HG03025 (cell line): ENCODE measurements around the gene XXYLT1.
"Not testable (repeated sequence)": the region's sequence is repeated elsewhere in the genome, so short reads cannot be mapped to it uniquely, and the experiment has no call there.

Experiments
- ATAC-seq: cut with Tn5 transposase; IDR thresholded peaks from one replicate; pipeline ENCODE4 v1.9.1; 2021; ENCODE audit warnings: mild to moderate bottlenecking, moderate library complexity; ENCODE audit not compliant: unreplicated experiment, low FRiP score

The XXYLT1 gene

DNA sequence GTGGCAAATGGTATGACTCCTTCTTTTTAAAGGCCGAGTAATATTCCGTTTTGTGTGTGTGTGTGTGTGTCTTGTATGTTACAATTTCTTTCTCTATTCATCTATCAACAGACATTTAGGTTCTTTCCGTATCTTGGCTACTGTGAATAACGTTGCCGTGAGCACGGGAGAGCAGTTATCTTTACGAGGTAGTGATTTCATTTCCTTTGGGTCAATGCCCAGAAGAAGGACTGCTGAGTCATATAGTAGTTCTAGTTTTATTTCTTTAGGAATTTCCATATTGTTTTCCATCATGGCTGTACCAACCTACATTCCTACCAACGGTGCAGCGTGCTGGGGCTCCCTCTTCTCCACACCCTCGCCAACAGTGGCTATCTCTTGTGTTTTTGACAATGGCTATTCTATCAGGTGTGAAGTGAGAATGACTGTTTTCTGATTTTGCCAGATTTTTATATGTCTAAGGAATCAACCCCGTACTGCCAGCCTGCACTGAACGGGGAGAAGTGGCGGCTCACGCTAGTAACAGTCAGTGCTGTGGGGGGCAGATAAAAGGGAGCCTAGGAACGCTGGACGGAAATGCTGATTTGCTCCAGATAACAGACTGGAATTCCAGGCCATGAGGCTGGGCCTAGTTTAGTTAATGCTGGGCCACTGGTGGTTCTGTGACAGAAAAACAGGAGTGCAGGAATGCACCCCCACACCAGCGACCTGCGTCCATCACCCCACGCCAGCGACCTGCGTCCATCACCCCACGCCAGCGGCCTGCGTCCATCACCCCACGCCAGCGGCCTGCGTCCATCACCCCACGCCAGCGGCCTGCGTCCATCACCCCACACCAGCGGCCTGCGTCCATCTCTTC, 168.1 kb downstream of the XXYLT1 start:
- no peak for ATAC-seq

DNA sequence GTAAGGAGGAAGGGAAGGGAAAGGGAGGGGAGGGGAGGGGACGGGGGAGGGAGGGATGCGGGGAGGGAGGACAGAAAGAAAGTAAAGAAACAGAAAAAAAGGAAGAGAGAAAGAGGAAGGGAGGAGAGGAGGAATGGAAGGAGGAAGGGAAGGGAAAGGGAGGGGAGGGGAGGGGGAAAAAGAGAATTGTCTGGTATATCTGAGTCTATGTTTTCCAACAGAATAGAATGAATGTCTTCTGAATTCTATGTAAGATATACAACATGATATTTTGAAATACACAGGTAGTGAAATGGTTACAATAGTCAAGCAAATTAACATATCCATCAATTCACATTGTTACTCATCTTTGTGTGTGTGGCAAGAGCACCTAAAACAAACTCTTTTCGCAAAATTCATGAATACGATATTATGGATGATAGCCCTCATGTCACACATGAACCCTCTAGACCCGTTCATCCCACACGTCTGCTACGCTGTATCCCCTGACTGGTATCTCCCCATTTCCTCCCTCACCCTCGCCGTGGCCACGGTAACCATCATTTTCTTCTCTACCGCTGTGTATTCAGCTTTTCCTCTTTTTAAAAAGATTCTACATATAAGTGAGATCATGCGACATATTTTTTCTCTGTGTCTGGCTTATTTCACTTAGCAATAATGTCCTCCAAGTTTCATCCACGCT, 168.9 kb downstream of the XXYLT1 start:
- no peak for ATAC-seq

DNA sequence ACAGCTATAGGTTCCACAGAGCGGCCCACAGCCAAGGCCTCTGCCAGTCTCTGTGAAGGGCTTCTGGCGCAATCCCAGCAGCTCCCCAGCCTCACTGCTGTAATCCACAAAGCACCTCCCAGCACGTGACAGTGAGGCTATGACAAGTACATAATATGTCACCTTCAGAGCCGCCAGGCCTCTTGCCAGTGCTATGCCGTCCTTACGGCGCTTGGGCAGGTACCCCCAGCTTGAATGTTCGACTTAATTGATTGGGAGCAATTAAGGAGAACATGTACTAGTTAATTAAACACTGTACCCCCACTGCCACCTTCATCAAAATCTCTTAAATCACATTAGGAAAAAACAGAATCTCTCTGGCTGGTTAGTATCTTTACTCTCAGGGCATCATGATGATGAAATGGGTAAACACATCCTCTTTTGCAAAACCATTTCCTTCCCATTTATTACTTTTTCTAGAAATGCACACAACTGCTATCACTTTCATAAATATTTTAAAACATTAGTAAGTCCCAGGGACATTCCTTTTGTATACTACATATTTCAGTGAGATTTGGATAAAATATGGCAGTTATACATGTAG, 169.9 kb downstream of the XXYLT1 start:
- no peak for ATAC-seq

DNA sequence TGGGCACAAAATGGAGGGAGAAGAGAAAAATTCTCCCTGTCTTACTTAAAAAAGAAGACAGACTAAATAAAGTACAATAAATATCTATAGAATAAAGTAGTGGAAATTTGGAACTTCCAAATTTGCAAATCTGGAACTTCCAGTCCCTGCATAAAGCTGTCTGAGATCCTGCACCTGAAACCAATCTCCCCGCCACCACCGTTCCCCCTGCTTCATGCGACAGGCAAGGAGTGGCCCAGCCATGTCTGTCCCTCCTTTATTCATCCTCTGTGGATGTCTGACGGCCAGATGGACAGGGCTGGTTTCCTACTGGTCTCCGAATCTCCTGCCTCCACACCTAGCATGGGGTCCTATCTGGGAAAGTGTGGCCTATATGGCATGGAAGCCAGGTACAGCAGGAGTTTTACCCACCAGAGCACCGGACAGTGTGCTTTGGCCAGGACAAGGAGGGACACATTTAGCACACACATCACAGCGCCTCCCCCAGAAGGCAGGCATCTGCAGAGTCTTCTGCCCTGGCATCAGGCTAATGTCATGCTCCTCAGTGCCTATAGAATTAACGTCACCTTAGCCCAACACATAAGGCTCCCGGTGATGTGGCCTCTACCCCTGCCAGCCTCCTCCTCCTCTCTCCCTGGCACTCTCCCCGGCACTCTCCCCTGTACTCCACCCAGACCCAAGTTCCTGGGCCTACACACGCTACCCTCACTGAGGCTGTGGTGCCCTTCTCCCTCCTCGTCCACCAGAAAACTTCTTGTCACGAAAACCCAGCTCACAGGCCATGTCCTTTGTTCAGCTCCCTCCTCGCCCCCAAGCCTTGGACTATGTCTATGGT, 170.8 kb downstream of the XXYLT1 start:
- ATAC-seq: no peak

DNA sequence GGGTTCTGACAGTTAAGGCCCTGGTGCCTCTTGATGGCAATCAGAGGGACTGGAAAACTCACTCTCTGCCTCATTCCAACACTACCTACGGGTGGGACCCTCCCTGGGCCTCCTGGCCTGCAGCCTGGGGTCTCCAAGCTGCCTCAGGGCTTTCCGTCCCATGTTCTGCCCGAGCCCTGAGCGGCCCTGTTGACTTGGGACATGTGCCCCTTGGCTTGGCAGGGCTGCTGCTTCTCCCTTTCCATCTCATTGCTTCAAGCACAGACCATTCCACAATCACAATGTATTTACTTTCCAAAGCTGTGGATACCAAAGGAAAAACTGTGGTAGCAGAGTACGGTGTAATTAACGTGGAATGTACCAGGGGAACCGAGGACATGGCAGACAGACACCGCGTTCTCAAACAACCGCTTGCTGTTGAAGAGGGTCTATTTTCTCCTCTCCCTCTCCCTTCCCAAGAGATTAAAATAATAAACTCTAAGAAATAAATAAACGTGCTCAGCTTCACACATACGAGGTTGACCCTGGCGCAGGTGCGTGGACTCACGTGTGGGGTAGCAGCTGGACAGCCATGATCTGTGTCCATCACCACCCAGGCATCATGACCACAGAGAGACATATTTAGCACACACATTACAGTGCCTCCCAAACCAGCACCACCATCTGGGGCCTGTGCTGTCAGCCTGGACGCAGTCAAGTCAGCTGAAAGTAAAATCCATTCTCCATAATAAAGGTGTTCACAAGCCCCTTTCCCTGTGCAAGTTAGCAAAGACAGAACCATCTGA, 172.0 kb downstream of the XXYLT1 start:
- no peak for ATAC-seq

DNA sequence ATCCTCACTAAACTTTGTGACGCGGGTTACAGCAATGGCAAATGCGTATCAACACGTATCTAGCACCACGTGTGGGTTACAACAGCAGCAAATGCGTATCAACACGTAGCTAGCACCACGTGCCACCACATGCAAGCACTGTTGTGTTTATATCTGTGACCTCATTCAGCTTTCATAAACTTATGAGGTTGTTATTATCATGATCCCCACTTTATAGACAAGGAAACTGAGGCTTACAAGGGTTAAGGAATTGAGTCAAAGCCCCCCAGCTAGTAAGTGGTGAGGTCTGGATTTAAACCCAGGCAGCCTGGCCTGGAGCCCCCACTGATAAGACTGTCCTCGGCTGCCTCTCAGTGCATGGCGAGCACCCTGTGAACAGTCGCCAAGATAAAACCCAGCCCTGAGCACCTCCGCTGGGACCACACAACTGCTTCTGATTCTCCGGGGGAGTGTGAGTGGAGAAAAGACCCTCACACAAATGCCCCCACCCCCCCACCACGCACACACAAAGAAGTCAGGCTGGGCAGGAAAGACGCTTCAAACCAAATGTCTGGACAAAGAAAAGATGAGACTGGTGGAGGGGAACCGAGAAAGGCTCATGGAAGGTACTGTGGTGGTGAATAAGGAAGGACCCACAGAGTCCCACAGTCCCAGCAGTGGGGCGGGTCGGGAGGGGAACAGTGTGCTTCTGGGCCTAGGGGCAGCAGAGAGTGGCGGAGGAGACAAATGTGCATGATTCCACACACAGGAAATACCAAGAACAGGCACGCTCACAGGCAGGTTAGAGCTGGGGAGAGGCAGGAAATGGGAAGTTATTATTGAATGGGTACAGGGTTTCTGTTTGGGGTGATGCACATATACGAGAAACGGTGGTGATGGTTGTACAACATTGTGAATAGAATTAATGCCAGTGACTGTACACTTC, 173.4 kb downstream of the XXYLT1 start:
- no peak for ATAC-seq

DNA sequence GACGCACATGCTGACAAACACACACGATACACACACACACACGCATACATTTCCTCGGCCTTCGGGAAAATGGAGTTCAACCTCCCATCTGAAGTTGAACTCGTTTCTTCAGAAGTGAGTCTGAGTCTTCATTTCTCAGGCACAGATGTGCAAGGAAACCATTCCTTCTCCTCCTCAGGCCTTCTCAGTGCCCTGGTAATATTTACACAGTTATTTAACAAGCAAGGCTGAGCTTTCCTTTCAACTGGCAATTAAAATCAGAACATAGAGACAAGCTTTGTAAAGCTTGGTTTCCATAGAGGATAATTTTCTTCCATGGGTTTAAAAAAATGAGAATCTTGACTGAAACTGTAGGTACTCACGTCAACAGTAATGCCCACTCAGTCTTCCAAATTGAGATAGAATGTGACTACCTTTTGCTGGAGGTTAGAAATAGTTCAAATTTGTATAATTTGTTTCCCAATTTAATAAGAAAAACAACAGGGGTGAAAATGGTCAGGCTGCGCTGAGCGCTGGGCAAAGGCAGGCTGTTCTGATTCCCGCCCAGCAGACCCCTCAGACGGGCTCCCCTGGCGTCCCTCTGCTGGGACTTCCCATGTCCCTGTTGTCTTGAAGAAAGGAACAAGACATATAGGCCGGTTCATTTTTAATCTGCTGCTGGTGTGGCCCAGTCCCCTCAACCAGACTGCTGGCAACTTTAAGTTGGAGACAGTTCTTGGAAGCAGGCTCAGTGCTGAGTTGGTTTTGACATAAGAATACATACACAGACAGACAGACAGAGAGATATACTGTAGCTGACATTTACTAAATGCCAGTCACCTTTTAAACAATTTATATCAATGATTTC, 174.3 kb downstream of the XXYLT1 start:
- ATAC-seq: no peak

DNA sequence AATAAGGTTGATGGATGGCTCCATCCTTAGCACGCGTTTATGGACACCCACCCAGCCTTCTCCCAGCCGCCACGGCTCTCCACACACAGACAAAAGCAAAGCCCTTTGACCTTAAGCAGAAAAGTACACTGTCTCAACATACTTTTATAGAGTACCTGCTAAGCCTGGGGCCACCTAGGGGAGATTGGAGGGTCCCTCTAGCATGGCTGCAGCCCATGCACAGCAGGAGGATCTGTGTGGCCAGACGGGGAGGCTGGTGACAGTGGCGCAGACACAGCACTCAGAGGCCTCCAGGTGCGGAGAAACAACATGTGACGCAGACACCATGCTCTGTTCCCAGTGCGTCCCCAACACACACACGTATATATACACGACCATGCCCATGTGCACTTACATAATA, 174.9 kb downstream of the XXYLT1 start:
- no peak for ATAC-seq

DNA sequence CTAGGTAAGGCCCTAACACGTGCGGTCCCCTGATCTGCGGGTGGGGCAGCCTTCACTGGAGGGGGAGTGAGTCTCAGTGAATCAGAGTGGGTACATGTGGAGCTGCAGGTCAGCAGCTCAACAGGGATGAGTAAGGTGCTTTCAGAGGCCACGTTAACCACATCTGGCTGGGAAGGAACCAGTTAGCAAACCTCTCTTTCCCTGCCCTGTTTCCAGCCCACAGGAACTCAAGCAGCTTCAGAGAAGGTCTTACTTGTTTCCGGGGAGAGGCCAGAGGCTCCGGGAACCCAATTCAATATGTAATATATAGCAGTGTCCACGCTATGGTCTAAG, 175.3 kb downstream of the XXYLT1 start:
- ATAC-seq: no peak

DNA sequence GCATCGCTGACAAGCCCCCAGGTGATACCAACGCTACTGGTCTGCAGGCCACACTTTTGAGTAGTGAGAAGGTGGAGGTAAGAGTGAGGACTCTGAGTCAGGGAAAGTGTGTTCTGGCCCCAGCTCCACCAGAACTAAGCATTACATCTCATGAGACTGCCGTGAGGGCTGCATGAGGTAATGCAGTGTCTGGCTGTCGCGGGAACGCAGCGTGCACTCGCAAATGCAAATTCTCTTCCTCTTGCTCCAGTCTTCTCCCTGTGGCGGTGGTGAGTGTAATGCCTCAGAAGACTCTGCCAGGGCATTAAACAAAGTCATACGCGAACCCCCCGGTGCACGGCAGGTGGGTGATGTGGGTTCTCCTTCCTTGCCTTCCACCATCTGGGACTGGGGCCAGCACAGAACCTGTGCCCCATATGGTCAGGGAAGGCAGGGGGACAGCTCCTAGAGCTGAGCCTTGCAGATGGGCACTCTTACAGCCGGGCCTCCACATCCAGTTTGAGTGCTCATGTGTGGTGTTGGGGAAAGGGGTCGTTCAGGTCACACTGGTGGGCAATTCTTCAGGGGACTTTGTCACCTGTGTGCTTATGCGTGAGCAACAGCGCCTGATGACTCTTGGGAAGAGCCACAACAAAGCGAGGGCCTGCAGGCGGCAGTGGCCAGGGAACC, 175.8 kb downstream of the XXYLT1 start:
- ATAC-seq: peak; percentile 70

DNA sequence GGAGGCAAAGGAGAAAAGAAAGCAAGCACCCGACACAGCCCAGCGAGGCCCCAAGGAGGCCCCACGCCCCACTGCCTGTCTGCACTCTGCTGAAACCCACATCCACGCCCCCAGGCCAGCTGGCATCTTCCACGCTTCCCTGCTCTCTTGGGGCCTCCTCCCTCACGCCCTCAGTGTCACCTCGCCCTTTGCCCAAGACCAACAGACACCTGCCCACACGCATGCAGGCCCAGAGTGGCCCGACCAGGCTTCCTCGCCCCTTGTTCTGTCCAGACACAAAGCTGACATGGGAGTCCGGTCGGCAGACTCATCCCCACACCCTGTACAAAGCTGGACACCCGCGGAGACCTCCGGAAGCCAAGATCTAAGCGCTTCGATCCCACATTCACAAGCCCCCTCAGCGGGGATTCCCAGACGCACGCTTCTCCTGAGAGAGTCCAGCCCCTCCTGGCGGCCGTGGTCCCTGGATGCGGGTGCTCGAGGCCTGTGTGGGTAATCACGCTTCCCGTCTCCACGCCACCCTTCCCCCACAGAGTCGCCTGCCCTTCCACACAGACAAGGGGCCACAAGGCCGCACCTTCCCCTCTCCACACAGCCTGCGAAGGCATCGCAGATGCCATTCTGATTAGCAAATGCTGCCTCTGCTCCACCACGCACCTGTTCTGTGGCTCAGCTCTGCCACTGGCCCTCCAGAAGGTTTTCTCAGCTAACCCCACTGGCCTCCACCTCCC, 176.6 kb downstream of the XXYLT1 start:
- ATAC-seq: peak; percentile 41

DNA sequence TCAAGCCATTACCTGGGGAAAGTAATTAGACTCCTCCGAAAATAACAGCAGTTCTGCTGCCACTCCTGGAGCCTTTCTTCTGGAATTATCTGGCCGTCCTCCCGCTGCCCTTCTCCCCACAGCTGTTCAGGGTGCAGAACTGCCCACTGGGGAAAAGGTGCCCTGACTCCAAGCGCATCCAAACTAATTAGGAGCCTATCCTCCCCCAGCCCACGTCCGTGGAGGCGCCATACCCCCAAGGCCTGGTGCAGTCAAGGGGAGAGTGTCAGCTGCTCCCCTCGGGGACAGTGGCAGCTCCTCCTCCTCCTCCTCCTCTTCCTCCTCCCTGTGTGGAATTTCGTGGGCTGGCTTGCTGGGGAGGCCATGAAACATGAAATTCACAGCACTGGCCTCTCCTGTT, 177.2 kb downstream of the XXYLT1 start:
- ATAC-seq: peak; percentile 12

DNA sequence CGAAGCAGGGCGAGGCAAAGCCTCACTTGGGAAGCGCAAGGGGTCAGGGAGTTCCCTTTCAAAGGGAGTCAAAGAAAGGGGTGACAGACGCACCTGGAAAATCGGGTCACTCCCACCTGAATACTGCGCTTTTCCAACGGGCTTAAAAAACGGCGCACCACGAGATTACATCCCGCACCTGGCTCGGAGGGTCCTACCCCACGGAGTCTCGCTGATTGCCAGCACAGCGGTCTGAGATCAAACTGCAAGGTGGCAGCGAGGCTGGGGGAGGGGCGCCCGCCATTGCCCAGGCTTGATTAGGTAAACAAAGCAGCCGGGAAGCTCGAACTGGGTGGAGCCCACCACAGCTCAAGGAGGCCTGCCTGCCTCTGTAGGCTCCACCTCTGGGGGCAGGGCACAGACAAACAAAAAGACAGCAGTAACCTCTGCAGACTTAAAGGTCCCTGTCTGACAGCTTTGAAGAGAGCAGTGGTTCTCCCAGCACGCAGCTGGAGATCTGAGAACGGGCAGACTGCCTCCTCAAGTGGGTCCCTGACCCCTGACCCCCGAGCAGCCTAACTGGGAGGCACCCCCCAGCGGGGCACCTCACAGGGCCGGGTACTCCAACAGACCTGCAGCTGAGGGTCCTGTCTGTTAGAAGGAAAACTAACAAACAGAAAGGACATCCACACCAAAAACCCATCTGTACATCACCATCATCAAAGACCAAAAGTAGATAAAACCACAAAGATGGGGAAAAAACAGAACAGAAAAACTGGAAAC, 182.9 kb downstream of the XXYLT1 start:
- not testable (repeated sequence) for ATAC-seq

DNA sequence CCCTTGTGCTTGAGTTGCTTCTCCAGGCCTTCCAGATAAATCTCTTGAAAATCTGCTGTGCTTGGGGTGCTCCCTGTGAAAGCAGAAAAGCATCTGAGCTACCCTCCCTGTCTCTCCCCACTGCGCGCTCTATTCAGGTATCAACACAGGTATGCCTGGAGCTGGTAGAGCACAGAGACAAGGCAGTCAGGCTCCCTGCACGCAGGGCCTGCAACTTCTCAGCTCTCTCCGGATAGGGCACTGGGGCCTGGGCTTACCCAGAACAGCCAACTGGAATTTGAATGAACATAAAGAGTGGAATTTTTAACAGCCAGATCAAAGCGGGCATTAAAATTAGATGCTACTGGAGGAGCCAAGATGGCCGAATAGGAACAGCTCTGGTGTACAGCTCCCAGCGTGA, 183.6 kb downstream of the XXYLT1 start:
- no peak for ATAC-seq

DNA sequence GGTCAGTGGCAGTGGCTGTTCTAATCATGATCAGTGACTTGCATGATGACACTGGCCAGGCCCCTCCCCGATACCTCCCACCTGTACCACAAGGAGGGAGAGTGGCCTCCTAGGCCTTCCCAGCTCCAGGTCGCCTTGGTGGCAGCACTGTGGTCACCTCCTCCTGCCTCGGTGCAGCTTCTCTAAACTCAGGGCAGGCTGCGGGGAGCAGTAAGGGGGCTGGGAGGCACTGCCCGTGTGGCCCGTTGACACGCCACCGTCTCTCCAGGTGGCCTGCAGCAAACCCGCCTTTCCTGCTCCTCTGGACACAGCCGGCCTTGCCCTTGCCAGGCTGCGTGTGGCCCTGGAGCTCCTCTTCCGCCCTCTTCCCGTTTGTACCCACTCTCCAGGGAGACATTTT, 184.1 kb downstream of the XXYLT1 start:
- no peak for ATAC-seq

DNA sequence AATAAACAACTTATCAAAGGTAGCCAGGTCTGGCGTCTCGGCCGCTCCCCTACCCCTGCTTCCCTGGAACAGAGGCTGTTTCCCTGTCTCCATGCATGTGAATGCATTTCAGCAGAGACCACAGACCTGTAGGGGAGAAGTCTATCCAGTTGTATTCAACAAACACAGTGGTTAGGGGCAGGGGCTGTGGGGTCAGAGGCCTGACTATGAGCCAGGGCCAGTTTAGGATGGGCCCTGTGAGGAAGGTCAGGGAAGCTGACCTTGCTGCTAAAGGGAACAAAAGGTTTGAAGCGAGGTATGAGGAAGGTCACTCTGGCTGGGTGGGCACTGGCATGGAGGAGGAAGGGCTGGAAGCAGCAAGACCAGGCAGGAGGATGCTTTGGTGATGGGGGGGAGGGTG, 184.6 kb downstream of the XXYLT1 start:
- no peak for ATAC-seq
